ENCODE results near the gene CCT3.

Gene CCT3

DNA sequence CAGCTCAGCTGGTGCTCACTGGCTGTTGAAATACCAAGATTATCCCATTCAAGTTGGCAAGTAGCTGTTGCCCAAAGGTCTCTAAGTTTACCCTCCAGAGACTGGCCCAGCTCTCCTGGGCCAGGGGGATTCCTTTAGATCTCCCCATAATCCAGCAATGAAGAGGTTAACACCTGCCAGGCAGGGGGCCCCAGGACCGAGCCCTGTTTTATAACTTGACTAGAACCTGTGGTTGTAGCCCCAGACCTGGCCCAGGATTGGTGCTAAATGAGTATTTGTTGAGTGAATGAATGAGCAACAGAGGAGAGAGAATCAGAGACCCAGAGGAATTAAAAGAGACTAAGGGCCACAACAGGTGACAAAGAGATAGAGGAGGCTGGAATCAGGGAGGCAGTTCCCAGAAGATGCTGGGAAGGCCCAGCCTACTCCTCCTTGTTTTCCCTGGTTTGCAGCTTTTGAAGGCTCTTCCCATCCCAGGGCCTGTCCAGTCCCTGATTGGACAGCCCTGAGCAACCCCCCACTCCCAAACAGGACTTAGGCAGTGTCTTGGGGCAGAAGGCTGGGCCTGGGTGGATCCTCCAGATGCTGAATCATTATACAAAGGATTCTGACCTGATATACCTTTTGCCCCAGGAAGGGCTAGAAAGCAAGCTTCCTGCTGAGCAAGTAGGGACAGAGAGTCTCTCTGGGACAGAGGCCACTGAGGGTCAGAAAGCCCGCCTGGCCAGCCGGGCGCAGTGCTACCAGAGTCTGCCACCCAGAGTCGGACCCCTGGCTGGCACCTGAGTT is 28.5 kb upstream of the CCT3 start:
- in situ Hi-C loops (cut with HindIII; ENCODE audit: low pct_ligation_motif_present, low sequenced_read_pairs), result no loop called here
- no peak overlapping the region for H3K27ac ChIP-seq
- TF ChIP-seq, protein P1, sequence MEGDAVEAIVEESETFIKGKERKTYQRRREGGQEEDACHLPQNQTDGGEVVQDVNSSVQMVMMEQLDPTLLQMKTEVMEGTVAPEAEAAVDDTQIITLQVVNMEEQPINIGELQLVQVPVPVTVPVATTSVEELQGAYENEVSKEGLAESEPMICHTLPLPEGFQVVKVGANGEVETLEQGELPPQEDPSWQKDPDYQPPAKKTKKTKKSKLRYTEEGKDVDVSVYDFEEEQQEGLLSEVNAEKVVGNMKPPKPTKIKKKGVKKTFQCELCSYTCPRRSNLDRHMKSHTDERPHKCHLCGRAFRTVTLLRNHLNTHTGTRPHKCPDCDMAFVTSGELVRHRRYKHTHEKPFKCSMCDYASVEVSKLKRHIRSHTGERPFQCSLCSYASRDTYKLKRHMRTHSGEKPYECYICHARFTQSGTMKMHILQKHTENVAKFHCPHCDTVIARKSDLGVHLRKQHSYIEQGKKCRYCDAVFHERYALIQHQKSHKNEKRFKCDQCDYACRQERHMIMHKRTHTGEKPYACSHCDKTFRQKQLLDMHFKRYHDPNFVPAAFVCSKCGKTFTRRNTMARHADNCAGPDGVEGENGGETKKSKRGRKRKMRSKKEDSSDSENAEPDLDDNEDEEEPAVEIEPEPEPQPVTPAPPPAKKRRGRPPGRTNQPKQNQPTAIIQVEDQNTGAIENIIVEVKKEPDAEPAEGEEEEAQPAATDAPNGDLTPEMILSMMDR (IDR thresholded peaks at IDR 0.05; ENCODE audit: low read depth, low read length, missing control alignments), result no peak
- no peaks in the 10 kb centered on the region for H3K36me3 ChIP-seq (replicated peaks)
- H3K4me3 ChIP-seq (ENCODE audit: low read depth, low read length), result no peak overlapping the region
- DNase-seq, result no peak
- H3K27me3 ChIP-seq (replicated peaks), result peaks cover 9% of the 10 kb centered on the region

DNA sequence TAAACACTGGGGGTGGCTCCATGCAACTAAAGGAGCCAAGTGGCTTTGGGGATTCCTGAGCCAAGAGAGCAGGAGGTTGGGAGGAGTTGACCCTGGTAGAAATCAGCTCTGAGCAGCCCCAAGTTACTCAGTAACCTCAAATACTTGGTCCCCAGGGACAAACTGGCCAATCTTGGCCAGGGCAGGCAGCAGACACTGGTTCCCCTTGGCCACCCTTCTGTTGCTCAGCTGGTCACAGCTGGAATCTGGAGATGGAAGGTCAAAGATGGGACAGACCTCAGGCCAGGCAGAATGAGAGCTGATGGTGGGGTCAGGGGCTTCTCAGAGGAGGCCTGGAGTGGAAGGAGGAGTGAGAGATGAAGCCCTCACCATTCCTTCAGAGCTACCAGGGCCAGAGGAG is 27.7 kb upstream of the CCT3 start:
- no peak for DNase-seq
- H3K27ac ChIP-seq, result no peak overlapping the region
- no peaks in the 10 kb centered on the region for H3K36me3 ChIP-seq (replicated peaks)
- H3K27me3 ChIP-seq (replicated peaks), result peaks cover 9% of the 10 kb centered on the region
- TF ChIP-seq, protein P1 (IDR thresholded peaks at IDR 0.05; ENCODE audit: low read depth, low read length, missing control alignments), result no peak
- no peak overlapping the region for H3K4me3 ChIP-seq (ENCODE audit: low read depth, low read length)
- in situ Hi-C loops (cut with HindIII; ENCODE audit: low pct_ligation_motif_present, low sequenced_read_pairs), result no loop called here

DNA sequence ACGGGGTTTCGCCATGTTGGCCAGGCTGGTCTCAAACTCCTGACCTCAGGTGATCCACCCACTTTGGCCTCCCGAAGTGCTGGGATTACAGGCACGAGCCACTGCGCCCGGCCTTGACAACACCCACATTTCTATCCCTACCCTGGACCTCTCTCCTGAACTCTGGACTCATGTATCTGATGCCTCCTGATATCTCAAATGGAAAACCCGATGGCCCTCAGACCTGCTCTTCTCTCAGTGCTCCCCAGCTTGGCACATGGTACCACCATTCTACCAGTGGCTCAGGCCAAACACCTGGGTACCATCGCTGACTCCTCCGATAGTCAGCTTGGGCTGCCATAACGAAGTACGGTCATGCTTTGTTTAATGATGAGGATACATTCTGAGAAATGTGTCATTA is 22.4 kb upstream of the CCT3 start:
- no peak for DNase-seq
- in situ Hi-C loops (cut with HindIII; ENCODE audit: low pct_ligation_motif_present, low sequenced_read_pairs), result no loop called here
- no peaks in the 10 kb centered on the region for H3K36me3 ChIP-seq (replicated peaks)
- no peak overlapping the region for H3K27ac ChIP-seq
- peaks cover 2% of the 10 kb centered on the region for H3K27me3 ChIP-seq (replicated peaks)
- H3K4me3 ChIP-seq (ENCODE audit: low read depth, low read length), result no peak overlapping the region
- TF ChIP-seq, protein P1 (IDR thresholded peaks at IDR 0.05; ENCODE audit: low read depth, low read length, missing control alignments), result no peak

DNA sequence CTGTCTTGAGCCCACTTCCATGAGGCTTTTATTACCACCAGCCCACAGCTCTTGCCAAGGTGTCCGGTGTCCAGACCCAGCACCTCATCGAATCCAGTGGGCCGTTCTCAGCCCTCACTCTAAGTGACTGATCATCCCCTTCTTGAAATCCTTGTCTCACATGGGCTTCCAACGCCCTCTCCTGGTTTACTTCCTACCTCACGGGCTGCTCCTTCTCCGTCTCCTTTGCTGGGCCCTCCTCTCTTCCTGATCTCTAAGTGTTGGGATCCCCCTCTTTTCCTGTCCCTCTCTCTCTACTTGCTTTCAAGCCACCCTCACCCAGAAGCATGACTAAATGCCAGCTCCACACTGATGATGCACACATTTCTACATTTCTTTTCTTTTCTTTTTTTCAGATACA is 21.9 kb upstream of the CCT3 start:
- Histone ChIP-seq H3K27me3 (replicated peaks) (peaks cover 2% of the 10 kb centered on the region), H3K27ac (no peak overlapping the region), H3K4me3 (ENCODE audit: low read depth, low read length) (no peak overlapping the region), H3K36me3 (replicated peaks) (no peaks in the 10 kb centered on the region)
- TF ChIP-seq, protein P1 (IDR thresholded peaks at IDR 0.05; ENCODE audit: low read depth, low read length, missing control alignments), result peak; percentile 63
- DNase-seq, result no peak
- in situ Hi-C loops (cut with HindIII; ENCODE audit: low pct_ligation_motif_present, low sequenced_read_pairs), result no loop called here

DNA sequence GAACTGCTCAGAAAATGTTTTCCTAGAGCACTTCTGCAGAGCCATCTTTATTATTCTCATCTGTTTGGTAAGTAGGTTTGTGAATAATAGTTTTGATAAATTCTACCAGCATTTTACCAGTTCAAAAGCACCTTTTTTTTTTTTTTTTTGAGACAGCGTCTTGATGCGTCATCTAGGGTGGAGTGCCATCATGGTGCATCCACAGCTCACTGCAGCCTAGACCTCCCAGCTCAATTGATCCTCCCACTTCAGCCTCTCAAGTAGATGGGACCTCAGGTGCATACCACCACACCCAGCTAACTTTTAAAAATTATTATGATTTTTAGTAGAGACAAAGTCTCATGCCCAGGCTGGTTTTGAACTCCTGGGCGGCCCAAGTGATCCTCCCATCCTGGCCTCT is 21.2 kb upstream of the CCT3 start:
- no peak overlapping the region for H3K4me3 ChIP-seq (ENCODE audit: low read depth, low read length)
- H3K36me3 ChIP-seq (replicated peaks), result no peaks in the 10 kb centered on the region
- no peak overlapping the region for H3K27ac ChIP-seq
- no peak for DNase-seq
- TF ChIP-seq, protein P1 (IDR thresholded peaks at IDR 0.05; ENCODE audit: low read depth, low read length, missing control alignments), result no peak
- in situ Hi-C loops (cut with HindIII; ENCODE audit: low pct_ligation_motif_present, low sequenced_read_pairs), result no loop called here
- H3K27me3 ChIP-seq (replicated peaks), result peaks cover 2% of the 10 kb centered on the region

DNA sequence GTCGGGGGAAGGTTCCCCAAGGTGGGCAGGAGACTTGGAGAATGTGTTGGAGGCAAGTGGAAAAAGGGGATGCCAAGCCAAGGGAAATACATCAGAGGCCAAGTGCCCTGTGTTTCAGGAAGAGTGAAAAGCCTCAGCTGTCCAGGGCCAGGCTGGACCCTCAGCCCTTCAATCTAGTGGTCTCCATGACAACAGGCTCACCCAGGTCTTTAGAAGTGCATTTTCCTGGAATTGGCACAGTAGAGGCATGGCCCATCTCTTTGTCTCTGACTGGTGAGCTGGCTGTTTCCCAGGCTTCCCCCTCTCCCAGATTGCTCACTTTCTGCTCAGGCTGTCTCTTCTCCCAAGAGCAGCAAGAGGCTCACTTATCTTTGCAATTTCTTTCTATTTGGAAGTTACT is 20.5 kb upstream of the CCT3 start:
- H3K27ac ChIP-seq, result no peak overlapping the region
- TF ChIP-seq, protein P1 (IDR thresholded peaks at IDR 0.05; ENCODE audit: low read depth, low read length, missing control alignments), result no peak
- no peaks in the 10 kb centered on the region for H3K36me3 ChIP-seq (replicated peaks)
- peaks cover 2% of the 10 kb centered on the region for H3K27me3 ChIP-seq (replicated peaks)
- no peak overlapping the region for H3K4me3 ChIP-seq (ENCODE audit: low read depth, low read length)
- DNase-seq, result no peak
- in situ Hi-C loops (cut with HindIII; ENCODE audit: low pct_ligation_motif_present, low sequenced_read_pairs), result no loop called here

All from brain microvascular endothelial cell (primary cell).